Activated T-cell treated with anti-CD3 and anti-CD28 coated beads, Interleukin-2, amount 50 U/mL, for 24 hours (primary cell): ENCODE measurements around the gene SIGLEC8.
A peak's percentile ranks its signal among the peaks of the same experiment; 100 is the strongest.
"Not testable (repeated sequence)": the region's sequence is repeated elsewhere in the genome, so short reads cannot be mapped to it uniquely, and the experiment has no call there.

Experiments used
- DNase-seq: peaks from one replicate; pipeline ENCODE4 v3.0.0-alpha.2; 2020
- H3K27ac Mint-ChIP-seq: 2 replicates; pipeline ENCODE4 v1.8.0; 2020; ENCODE audit warnings: mild to moderate bottlenecking, mixed read lengths
- H3K27me3 Mint-ChIP-seq: 2 replicates; pipeline ENCODE4 v1.8.0; 2020; ENCODE audit warnings: mixed read lengths
- H3K36me3 Mint-ChIP-seq: 2 replicates; pipeline ENCODE4 v1.8.0; 2020; ENCODE audit warnings: low read depth, mixed read lengths
- H3K4me1 Mint-ChIP-seq: 2 replicates; pipeline ENCODE4 v1.8.0; 2020; ENCODE audit warnings: low read depth, mixed read lengths
- H3K4me3 Mint-ChIP-seq: 2 replicates; pipeline ENCODE4 v1.8.0; 2020; ENCODE audit warnings: mild to moderate bottlenecking, moderate library complexity, mixed read lengths
- H3K9me3 Mint-ChIP-seq: 2 replicates; pipeline ENCODE4 v1.8.0; 2020; ENCODE audit warnings: mixed read lengths

The SIGLEC8 gene

DNA sequence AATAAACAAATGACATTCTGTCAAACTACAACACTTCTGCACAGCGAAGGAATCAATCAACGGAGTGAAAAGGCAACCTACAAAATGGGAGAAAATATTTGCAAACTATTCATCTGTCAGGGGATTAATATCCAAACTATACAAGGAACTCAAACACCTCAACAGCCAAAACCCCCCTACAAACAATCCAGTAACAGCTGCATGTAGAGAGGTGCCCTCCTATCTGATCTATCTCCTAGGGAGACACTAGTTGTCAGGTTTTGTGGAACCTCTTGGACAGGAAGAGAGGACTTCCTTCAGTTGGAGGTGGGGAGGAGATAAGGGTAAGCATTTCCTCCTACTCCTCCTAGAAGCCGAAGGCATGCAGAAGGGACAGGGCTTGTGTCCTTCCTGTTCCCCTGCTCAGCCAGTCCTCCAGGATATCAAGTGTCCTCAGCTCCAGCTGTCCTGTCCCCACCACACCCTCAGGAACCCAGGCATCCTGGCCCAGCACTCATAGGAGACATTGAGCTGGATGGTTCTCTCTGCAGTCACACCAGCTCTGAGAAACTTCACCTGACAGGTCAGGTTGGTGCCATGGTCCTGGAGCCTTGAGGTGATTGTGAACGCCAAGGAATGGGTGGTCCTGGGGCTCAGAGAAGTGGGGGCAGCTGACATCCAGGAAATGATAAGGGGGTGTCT, 9.8 kb upstream of the SIGLEC8 start:
- H3K36me3 Mint-ChIP-seq = no peaks in the 10 kb centered on the region
- H3K4me1 Mint-ChIP-seq = peaks cover 62% of the 10 kb centered on the region
- H3K4me3 Mint-ChIP-seq = no peak overlapping the region
- DNase-seq = peak; percentile 22
- no peak overlapping the region for H3K27ac Mint-ChIP-seq
- H3K27me3 Mint-ChIP-seq = peaks cover 43% of the 10 kb centered on the region
- H3K9me3 Mint-ChIP-seq = peaks cover 2% of the 10 kb centered on the region

DNA sequence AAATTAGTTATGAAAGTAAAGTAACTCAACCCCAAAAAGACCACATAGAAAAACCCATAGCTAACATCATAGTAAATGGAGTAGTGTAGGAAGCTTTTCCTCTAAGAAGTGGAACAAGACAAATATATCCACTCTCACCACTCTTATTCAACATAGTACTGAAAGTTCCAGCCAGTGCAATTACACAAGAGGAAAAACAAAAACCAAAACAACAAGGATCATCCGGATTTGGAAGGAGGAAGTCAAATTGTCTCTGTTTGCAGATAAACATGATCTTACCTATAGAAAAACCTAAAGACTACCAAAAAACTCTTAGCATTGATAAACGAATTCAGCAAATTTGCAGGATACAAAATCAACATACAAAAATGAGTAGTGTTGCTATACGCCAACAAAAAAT, 8.5 kb upstream of the SIGLEC8 start:
- no peak overlapping the region for H3K27ac Mint-ChIP-seq
- DNase-seq = no peak
- H3K9me3 Mint-ChIP-seq = peaks cover 2% of the 10 kb centered on the region
- H3K4me1 Mint-ChIP-seq = peaks cover 53% of the 10 kb centered on the region
- H3K4me3 Mint-ChIP-seq = no peak overlapping the region
- peaks cover 55% of the 10 kb centered on the region for H3K27me3 Mint-ChIP-seq
- no peaks in the 10 kb centered on the region for H3K36me3 Mint-ChIP-seq

DNA sequence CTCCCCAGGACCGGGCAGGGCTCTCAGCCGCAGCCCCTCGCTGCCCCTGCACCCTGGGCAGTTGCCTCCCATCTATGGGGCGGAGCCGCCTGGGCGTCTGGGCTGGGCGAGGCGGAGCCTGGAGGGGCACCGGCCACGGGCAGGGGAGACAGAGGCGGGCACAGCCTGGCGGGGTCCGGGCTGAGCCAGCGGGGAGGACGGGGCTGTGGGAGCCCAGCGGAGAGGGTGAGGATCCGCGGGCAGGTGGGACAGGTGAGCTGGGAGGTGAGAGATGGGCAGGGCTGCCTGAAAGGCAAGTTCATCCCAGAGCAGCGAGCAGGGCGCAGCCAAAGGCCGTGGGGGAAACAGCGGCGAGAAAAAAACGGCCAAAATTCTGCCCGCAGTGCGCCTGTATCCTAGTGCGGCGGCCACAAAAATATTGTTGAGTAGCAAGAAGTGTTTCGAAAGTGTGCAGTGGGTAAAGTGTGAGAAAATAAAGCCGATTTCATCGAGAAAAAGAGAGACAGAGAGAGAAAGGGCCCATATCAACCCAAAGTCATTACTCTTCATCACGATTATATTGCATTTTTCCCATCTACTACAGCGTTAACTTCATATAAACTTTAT, 5.8 kb upstream of the SIGLEC8 start:
- H3K9me3 Mint-ChIP-seq, H3K36me3 Mint-ChIP-seq, H3K27ac Mint-ChIP-seq: not testable (repeated sequence)
- peak overlapping the region; percentile 30 for H3K4me3 Mint-ChIP-seq
- H3K27me3 Mint-ChIP-seq = peaks cover 73% of the 10 kb centered on the region
- peak; percentile 16 for DNase-seq
- H3K4me1 Mint-ChIP-seq = peaks cover 53% of the 10 kb centered on the region

DNA sequence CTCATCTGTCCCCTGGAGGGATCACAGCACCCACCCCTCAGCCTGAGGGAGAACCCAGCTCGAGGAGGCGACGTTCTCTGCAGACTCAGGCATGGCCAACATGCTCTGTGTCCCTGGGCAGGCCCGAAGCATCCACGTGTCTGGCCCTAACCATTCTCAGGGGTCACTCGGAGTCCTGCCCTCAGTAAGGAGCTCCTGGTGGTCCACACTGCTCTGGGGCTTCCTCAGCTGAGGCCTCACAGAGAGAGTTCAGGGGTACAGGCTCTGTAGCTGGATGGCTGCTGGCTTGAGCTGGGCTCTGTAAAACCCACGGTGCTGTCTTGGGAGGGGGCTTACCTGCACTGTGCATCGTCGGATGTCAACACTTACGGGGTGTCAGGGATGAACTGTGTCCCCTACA, 4.4 kb upstream of the SIGLEC8 start:
- Mint-ChIP-seq H3K4me1 (peaks cover 40% of the 10 kb centered on the region), H3K9me3 (peaks cover 2% of the 10 kb centered on the region), H3K27ac (no peak overlapping the region), H3K4me3 (no peak overlapping the region), H3K27me3 (peaks cover 78% of the 10 kb centered on the region), H3K36me3 (no peaks in the 10 kb centered on the region)
- no peak for DNase-seq

DNA sequence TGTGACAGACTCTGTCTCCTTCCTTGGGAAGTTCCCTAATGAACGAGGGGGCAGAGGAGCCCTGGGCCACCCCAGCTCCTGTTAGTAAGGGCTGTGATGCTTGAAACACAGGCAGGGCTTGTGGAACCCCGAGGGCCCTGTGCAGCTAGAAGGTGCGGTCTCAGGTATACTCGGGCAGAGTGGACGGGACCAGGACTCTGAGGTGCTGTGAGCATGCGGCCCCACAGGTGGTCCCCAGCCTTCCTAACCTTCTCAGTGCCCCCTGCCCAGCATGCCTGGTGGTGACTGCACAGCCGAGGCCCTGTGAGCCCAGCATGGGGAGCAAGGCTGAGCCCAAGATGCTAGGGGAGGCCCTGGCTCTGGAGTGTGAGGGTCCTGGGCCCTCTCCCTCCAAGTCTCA, 4.0 kb upstream of the SIGLEC8 start:
- Mint-ChIP-seq H3K27ac (no peak overlapping the region), H3K36me3 (no peaks in the 10 kb centered on the region), H3K9me3 (peaks cover 2% of the 10 kb centered on the region), H3K27me3 (peaks cover 75% of the 10 kb centered on the region), H3K4me3 (no peak overlapping the region), H3K4me1 (peaks cover 37% of the 10 kb centered on the region)
- peak; percentile 29 for DNase-seq

DNA sequence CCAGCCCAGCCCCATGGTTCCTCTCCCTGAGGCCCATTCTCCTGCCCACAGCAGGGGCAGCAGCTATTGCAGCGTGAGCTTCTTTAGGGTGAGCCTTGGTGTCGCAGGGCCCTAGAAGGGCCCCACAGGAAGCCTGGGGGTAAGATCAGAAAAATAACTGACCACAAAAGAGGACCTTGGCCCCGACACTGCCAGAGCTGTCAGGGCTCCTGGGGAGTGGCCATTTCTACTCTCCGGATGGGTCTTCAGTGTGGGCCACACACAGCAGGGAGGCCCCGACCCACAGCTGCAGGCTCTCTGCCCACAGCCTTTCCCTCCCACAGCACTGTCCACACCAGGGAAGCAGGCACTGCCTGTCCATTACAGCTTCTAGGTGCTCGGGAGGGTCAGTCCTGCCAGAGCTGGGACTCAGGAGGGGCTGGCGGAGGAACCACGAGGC, 3.5 kb upstream of the SIGLEC8 start:
- Mint-ChIP-seq H3K27ac (no peak overlapping the region), H3K4me1 (peaks cover 32% of the 10 kb centered on the region), H3K36me3 (no peaks in the 10 kb centered on the region), H3K4me3 (no peak overlapping the region), H3K9me3 (peaks cover 2% of the 10 kb centered on the region), H3K27me3 (peaks cover 72% of the 10 kb centered on the region)
- no peak for DNase-seq

DNA sequence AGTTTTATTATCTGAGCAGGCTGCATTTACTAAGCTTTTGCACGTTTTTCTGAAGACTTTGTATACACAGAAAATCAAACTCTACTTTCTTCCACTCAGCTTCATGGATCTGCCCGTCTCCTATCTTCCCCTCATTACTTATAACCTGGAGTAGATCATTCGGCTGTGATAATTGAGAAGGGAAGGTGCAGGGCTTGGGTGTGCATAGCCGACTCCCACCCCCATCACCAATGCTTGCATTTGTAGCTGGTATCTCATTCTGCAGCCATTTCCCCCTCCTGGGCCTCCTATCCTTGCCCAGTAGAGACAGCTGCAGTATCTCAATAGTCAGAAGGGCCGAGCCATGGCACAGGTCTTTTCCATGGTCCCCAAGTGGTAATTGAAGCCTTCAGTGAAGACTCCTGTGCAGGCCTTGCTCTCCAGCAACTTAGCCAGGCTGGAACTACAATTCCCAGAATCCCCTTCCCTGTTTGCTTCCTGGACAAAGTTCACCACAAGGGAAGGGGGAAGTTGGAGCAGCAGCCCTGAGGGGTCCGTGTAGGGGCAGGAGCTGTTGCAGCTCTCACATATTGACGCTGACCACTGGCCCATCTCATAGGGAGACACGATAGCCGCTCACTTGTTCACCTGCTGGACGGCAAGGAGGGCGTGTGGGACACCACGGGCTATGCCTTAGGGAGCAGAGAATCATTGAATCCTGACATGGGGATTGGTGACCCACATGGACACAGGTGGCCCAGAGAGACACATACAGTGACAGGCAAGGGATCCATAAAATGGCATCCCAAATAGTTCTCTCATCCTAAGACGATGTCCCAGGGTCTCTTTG, 2.1 kb upstream of the SIGLEC8 start:
- peaks cover 22% of the 10 kb centered on the region for H3K4me1 Mint-ChIP-seq
- DNase-seq = peak; percentile 26
- H3K9me3 Mint-ChIP-seq = peaks cover 2% of the 10 kb centered on the region
- peaks cover 66% of the 10 kb centered on the region for H3K27me3 Mint-ChIP-seq
- H3K36me3 Mint-ChIP-seq = no peaks in the 10 kb centered on the region
- no peak overlapping the region for H3K27ac Mint-ChIP-seq
- no peak overlapping the region for H3K4me3 Mint-ChIP-seq

DNA sequence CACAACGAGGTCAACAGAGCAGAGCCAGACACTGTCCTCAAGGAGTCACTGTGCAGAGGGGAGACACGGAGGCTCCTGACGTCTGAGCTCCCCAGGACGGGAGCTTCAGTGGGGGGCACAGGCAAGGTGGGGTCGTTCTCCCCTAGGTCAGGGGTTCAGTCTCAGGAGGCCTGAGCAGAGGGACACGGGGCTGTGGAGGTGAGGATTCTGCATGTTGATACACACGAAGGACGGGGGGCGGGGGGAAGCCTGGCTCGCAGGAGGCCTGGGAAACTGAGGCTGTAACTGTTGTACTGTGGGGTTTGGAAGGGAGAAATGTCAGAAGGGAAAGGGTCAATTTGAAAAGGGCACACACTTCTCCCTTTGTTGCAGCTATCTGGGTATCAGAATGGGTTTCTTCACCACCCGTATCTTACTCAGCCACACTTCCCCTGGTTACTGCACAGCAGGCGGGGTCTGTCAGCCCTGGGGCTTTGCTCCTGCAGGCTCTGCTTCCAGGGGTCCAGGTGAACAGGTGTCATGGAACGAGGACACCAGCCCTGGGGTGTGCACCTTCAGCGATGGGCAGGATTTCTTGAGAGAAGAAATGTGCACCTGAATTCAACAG, 748 bp upstream of the SIGLEC8 start:
- no peaks in the 10 kb centered on the region for H3K9me3 Mint-ChIP-seq
- H3K4me1 Mint-ChIP-seq = peaks cover 16% of the 10 kb centered on the region
- no peak overlapping the region for H3K27ac Mint-ChIP-seq
- no peak overlapping the region for H3K4me3 Mint-ChIP-seq
- DNase-seq = peak; percentile 19
- H3K27me3 Mint-ChIP-seq = peaks cover 56% of the 10 kb centered on the region
- no peaks in the 10 kb centered on the region for H3K36me3 Mint-ChIP-seq

DNA sequence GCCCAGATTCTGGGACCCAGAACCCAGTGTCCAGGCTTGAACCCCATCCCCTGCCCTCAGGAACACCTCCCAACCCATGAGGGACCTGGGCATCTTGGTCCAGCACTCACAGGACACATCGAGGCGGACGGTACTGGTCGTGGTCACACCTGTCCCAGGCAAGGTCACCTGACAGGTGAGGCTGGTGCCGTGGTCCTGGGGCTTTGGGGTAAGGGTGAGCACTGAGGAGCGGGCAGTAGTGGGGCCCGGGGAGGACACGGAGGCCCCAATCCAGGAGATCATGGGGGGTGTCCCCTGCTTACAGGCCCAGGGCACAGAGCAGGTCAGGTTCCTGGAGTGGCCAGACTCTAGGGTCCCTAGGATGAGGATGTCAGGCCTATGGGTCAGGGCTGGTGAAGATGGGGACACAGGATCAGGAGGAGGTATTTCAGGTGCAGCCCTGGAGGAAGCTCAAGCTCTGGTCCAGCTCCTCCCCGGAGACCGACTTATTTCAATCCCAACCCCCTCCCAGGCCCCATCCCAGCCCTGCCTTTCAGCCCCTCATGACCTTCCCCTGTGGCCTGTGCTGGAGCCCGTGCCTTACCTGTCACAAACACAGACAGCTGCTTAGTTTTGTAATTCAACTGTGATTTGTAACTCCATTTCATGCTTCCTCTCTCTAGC, 772 bp downstream of the SIGLEC8 start:
- Mint-ChIP-seq H3K27me3 (peaks cover 44% of the 10 kb centered on the region), H3K4me1 (peaks cover 7% of the 10 kb centered on the region), H3K27ac (no peak overlapping the region), H3K9me3 (no peaks in the 10 kb centered on the region), H3K36me3 (no peaks in the 10 kb centered on the region), H3K4me3 (no peak overlapping the region)
- DNase-seq = peak; percentile 17

DNA sequence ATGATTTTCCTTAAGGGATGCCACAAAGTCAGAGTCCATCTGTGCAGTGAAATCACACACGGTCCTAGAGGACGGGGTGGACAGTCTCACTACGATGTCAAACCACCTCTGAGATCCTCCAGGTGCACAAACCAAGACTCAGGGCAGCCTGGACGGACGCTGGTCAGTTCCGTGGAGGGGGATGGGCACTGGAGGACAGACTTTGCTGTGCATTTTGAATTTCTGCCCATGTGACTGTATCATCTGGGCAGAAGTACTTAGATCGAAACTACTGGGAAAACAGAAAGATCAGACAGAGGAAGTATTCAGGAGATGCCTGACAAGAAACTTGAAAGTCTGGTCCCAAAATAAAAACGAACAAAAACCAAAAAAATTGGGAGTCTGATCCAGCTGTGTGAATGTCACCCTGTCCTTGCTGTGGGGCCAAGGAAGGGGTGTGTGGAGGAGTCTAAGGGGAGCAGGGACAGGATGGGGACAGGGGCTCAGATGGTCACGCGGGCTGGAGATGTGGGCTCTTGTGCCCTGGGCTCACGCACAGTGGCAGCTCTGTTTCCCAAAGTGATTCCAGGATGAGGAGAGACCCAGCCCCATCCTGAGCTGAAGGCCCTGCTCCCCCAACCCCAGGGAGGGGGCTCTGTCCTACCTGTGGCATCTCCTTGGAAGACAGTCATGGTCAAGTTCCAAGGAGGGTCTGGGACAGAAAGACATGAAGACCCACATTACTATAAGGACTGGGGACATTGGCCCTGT, 1.5 kb downstream of the SIGLEC8 start:
- H3K4me3 Mint-ChIP-seq = no peak overlapping the region
- peaks cover 38% of the 10 kb centered on the region for H3K27me3 Mint-ChIP-seq
- DNase-seq = peak; percentile 22
- H3K27ac Mint-ChIP-seq = no peak overlapping the region
- H3K4me1 Mint-ChIP-seq = peaks cover 7% of the 10 kb centered on the region
- peaks cover 2% of the 10 kb centered on the region for H3K9me3 Mint-ChIP-seq
- H3K36me3 Mint-ChIP-seq = peaks cover 5% of the 10 kb centered on the region

DNA sequence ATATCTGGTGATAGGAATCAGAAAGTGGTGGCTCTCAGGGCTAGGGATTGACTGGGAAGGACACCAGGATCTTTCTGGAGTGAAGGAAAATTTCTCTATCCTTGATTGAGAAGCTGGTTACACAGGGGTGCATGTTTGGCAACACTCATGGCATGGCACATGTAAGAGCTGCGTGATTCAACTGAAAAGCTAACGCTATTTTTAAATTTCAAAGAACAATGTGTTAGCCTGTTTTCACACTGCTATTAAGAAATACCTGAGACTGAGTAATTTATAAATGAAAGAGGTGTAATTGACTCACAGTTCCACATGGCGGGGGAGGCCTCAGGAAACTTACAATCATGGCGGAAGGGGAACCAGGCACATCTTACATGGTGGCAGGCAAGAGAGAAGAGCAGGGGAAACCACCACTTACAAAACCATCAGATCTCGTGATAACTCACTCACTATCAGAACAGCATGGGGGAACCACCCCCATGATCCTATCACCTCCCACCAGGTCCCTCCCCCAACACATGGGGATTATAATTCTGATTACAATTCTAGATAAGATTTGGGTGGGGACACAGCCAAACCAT, 7.4 kb downstream of the SIGLEC8 start:
- peaks cover 29% of the 10 kb centered on the region for H3K9me3 Mint-ChIP-seq
- H3K4me1 Mint-ChIP-seq = peaks cover 47% of the 10 kb centered on the region
- H3K27ac Mint-ChIP-seq = peak overlapping the region; percentile 82
- H3K27me3 Mint-ChIP-seq = peaks cover 2% of the 10 kb centered on the region
- H3K4me3 Mint-ChIP-seq = no peak overlapping the region
- H3K36me3 Mint-ChIP-seq = peaks cover 33% of the 10 kb centered on the region
- peak; percentile 51 for DNase-seq

DNA sequence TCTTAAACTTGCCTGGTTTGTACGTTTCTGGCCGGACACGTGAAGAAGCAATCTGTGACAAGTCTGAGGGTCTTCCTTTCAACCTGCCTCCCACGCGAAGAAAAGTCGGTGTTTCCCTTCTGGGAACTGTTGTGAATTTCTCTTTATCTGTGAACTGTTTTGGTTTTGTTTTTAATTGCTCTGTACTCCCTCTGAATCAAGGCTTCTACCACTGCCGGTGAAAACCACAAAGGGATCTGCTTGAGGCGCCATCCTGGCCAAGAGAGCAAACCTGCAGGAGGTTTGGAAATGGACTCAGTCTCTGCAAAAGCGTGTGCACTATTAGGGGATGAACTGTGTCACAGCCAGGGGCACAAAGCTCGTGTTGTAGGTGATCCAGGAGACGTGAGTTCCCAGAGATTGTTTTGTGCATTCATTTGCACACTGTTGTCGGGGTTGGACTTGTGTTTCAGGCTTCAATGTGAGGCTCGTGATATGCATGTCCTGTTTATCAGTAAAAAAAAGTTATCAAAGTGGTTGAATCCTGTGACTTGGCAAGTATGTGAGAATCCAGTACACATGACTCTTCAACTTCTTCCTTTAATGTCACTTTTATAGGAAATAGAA, 9.7 kb downstream of the SIGLEC8 start:
- peaks cover 63% of the 10 kb centered on the region for H3K4me1 Mint-ChIP-seq
- H3K4me3 Mint-ChIP-seq = peak overlapping the region; percentile 60
- H3K27me3 Mint-ChIP-seq = peaks cover 2% of the 10 kb centered on the region
- H3K36me3 Mint-ChIP-seq = peaks cover 33% of the 10 kb centered on the region
- DNase-seq = peak; percentile 58
- H3K9me3 Mint-ChIP-seq = peaks cover 34% of the 10 kb centered on the region
- peak overlapping the region; percentile 87 for H3K27ac Mint-ChIP-seq

DNA sequence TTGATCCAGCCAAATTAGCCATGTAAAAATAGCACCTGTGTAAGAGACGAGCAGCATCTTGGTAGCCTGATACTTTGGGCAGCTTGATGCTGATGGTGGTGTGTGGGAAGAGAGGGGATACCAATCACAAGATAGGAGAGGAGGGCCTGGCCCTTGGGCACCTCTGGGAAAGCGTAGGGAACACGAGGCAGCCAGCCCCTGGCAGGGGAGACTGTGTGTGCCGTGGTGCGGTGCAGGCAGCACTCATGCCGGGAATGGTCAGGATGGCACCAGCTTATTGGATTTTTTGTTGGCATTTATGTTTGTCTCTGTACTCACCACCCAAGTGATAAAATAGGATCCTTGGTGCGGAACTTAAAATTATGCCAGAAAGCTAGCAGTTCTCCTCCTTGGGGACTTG, 10.2 kb downstream of the SIGLEC8 start:
- peak overlapping the region; percentile 87 for H3K27ac Mint-ChIP-seq
- peaks cover 68% of the 10 kb centered on the region for H3K4me1 Mint-ChIP-seq
- no peak for DNase-seq
- peaks cover 36% of the 10 kb centered on the region for H3K36me3 Mint-ChIP-seq
- peaks cover 2% of the 10 kb centered on the region for H3K27me3 Mint-ChIP-seq
- H3K4me3 Mint-ChIP-seq = peak overlapping the region; percentile 60
- H3K9me3 Mint-ChIP-seq = peaks cover 35% of the 10 kb centered on the region
